Measurements from ENCODE around the gene FCN2. TPM values are rescaled to one million over a fixed set of nuclear protein-coding genes. Genes with fewer than 3 reads are reported as not detected.

FCN2 gene
- total and polyA plus RNA-seq, 2 of the 13 experiments (the other 11 are each of a cell fraction or from before 2014, with no cell fraction given): not detected

- Histone ChIP-seq H3K4me3 (replicated peaks in 1 of 3; ENCODE audit: insufficient read depth in 1 of 3, low read depth in 2 of 3, low read length in 3 of 3) (no peak overlapping the region), H3K79me2 (ENCODE audit: insufficient read depth, low read length) (no peaks in the 10 kb centered on the region), H3K27me3 (ENCODE audit: control insufficient read depth in 1 of 2, insufficient read depth in 2 of 2, low read length in 2 of 2) (peaks cover 0 to 18% of the 10 kb centered on the region in 2 experiments; a peak in 3 of 5 replicates), H3K4me2 (ENCODE audit: low read depth, low read length) (no peak overlapping the region), H3K4me1 (ENCODE audit: insufficient read depth, low read length) (no peaks in the 10 kb centered on the region), H3K27ac (ENCODE audit: extremely low read length, insufficient read depth, low read length) (no peak overlapping the region), H3K36me3 (replicated peaks in 1 of 2; ENCODE audit: control insufficient read depth in 1 of 2, insufficient read depth in 2 of 2, low read length in 2 of 2) (no peaks in the 10 kb centered on the region), H2AFZ (ENCODE audit: low read length) (no peak overlapping the region), H4K20me1 (ENCODE audit: insufficient read depth, low read length) (no peaks in the 10 kb centered on the region), H3K9ac (ENCODE audit: insufficient read depth, low read depth, low read length) (no peak overlapping the region), H3K9me3 (ENCODE audit: low read length) (no peaks in the 10 kb centered on the region)
- intact Hi-C loops (cut with micrococcal nuclease; ENCODE audit: unreplicated experiment) (no loop called here), in situ Hi-C loops (cut with HindIII; ENCODE audit: extremely low pct_ligation_motif_present, low pct_unique_long_range_greater_than_20kb) (no loop called here)
- DNase-seq (ENCODE audit: low spot score): no peak
- no peak for TF ChIP-seq ZMYM3 (CRISPR knock-in tag; IDR thresholded peaks at IDR 0.05)
- TF ChIP-seq POGZ (CRISPR knock-in tag; IDR thresholded peaks at IDR 0.05): no peak
- no peak for TF ChIP-seq ZNF317 (CRISPR knock-in tag; IDR thresholded peaks at IDR 0.05)
- TF ChIP-seq ZMAT3 (CRISPR knock-in tag; conservative IDR thresholded peaks at IDR 0.05): no peak
- TF ChIP-seq ZNF264 (CRISPR knock-in tag; IDR thresholded peaks at IDR 0.05): no peak
- no peak for TF ChIP-seq REXO4 (CRISPR knock-in tag; IDR thresholded peaks at IDR 0.05; ENCODE audit: borderline replicate concordance)
- TF ChIP-seq STAT5B (CRISPR knock-in tag; IDR thresholded peaks at IDR 0.05): no peak
- TF ChIP-seq HOXA5 (CRISPR knock-in tag; IDR thresholded peaks at IDR 0.05): no peak
- no peak for TF ChIP-seq KLF15 (CRISPR knock-in tag; IDR thresholded peaks at IDR 0.05; ENCODE audit: borderline replicate concordance)
- no peak for TF ChIP-seq RBM22 (optimal IDR thresholded peaks at IDR 0.05; ENCODE audit: low read length)
- no peak for TF ChIP-seq XBP1 (CRISPR knock-in tag; IDR thresholded peaks at IDR 0.05)
- no peak for TF ChIP-seq ZNF564 (CRISPR knock-in tag; IDR thresholded peaks at IDR 0.05)
- TF ChIP-seq NFRKB (IDR thresholded peaks at IDR 0.05): no peak
- TF ChIP-seq ZMYM4 (CRISPR knock-in tag; IDR thresholded peaks at IDR 0.05): no peak
- TF ChIP-seq CEBPG (CRISPR knock-in tag; IDR thresholded peaks at IDR 0.05): no peak
- TF ChIP-seq GLI4 (CRISPR knock-in tag; IDR thresholded peaks at IDR 0.05; ENCODE audit: borderline replicate concordance): no peak
- no peak for TF ChIP-seq HNRNPL (IDR thresholded peaks at IDR 0.05; ENCODE audit: low read depth, low read length)
- TF ChIP-seq SRSF1 (optimal IDR thresholded peaks at IDR 0.05; ENCODE audit: low read depth, low read length): no peak
- TF ChIP-seq ZNF788 (CRISPR knock-in tag; IDR thresholded peaks at IDR 0.05; ENCODE audit: borderline replicate concordance): no peak
- BruUV-seq (replicated peaks): no TSS peak
- 0% methylated on average over 1 of the region's 1 CpG for WGBS (ENCODE audit: low lambda C conversion rate)
- ChIA-PET CTCF (ENCODE audit: low intra/inter-chr PET ratio, low total read pairs) (no interaction called here), POLR2A (no interaction called here)
- no peak for FAIRE-seq
- ATAC-seq: no peak
These were observed 19.2 kb downstream of the FCN2 start for GRCh38 chr9:134899818-134900217.

Data from HepG2 (cell line).